Karpas-422 (cell line): Measurements from ENCODE around the gene CSNK2A3. TPM values are rescaled to one million over a fixed set of nuclear protein-coding genes. Genes with fewer than 3 reads are reported as not detected.

ENCODE experiments used
- DNase-seq: peaks from one replicate; pipeline ENCODE4 v3.0.0-alpha.2; 2015
- H2AFZ ChIP-seq: fragments of 200-600 bp; sonication (generic); 2 replicates; pipeline ENCODE4 v1.6.1; 2014; ENCODE audit warnings: antibody characterized with exemption, low read length, mixed read lengths
- H3K27ac ChIP-seq: fragments of 200-600 bp; sonication (generic); 2 replicates; pipeline ENCODE4 v1.5.1; 2014; ENCODE audit warnings: mild to moderate bottlenecking, low read length, moderate library complexity
- H3K27me3 ChIP-seq: fragments of 200-600 bp; sonication (generic); 2 replicates; pipeline ENCODE4 v1.6.1; 2014; ENCODE audit warnings: low read length, mixed read lengths
- H3K36me3 ChIP-seq: fragments of 200-600 bp; sonication (generic); 2 replicates; pipeline ENCODE4 v1.6.1; 2014; ENCODE audit warnings: low read length, mixed read lengths; ENCODE audit not compliant: insufficient read depth
- H3K4me1 ChIP-seq: fragments of 200-600 bp; sonication (generic); 2 replicates; pipeline ENCODE4 v1.6.1; 2014; ENCODE audit warnings: mild to moderate bottlenecking, low read length, mixed read lengths
- H3K4me2 ChIP-seq: fragments of 200-600 bp; sonication (generic); 2 replicates; pipeline ENCODE4 v1.6.1; 2014; ENCODE audit warnings: low read length, low read depth, mild to moderate bottlenecking; ENCODE audit not compliant: poor library complexity, severe bottlenecking
- H3K4me3 ChIP-seq: fragments of 200-600 bp; sonication (generic); 2 replicates; pipeline ENCODE4 v1.5.1; 2014; ENCODE audit warnings: mild to moderate bottlenecking, antibody characterized with exemption, low read length, mixed read lengths
- H3K79me2 ChIP-seq: fragments of 200-600 bp; sonication (generic); 2 replicates; pipeline ENCODE4 v1.6.1; 2014; ENCODE audit warnings: mild to moderate bottlenecking, low read length, mixed read lengths
- H3K9ac ChIP-seq: fragments of 200-600 bp; sonication (generic); 2 replicates; pipeline ENCODE4 v1.6.0; 2014; ENCODE audit warnings: low read length
- H3K9me2 ChIP-seq: fragments of 200-600 bp; sonication (generic), shearing (Covaris generic); replicated peaks from 2 replicates; pipeline ENCODE4 v1.6.0; 2014; ENCODE audit warnings: mild to moderate bottlenecking, low read length, moderate library complexity; ENCODE audit not compliant: insufficient read depth
- H3K9me3 ChIP-seq: fragments of 300-700, 200-600 bp; sonication (generic); 2 replicates; pipeline ENCODE4 v1.6.1; 2014; ENCODE audit warnings: low read length, mixed read lengths
- H4K20me1 ChIP-seq: fragments of 200-600 bp; sonication (generic); 2 replicates; pipeline ENCODE4 v1.6.1; 2014; ENCODE audit warnings: mild to moderate bottlenecking, antibody characterized with exemption, low read length, low read depth; ENCODE audit not compliant: insufficient read depth
- total RNA-seq: library from RNA; depleted of rRNA; stranded (reverse); fragments of >200 nt; shearing (Covaris generic); gene quantifications from 2 replicates; pipeline ENCODE4 v1.2.3, GENCODE V29; 2014; ENCODE audit warnings: low replicate concordance

The CSNK2A3 gene
- total RNA-seq, 1 experiment from 2014 or later: 0.56 TPM

DNA sequence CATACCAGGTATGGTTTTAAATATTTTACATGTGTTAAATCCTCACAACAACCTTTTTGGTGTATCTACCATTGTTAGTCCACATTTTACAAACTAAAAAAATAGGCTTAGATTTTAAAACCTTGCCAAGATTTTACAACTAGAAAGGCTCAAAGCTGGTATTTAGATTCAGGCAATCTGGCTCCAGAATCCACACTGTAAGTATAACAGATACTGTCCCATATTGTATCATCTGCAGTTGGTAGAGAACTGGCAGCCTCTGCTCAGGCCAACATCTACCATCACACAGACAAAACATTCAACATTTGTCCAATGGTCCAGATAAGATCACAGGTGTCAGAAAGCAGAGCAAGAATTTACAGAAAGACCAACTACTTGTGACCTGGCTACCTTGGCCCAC, 30.9 kb downstream of the CSNK2A3 start:
- no peaks in the 10 kb centered on the region for H3K36me3 ChIP-seq
- no peak overlapping the region for H3K27ac ChIP-seq
- no peaks in the 10 kb centered on the region for H3K27me3 ChIP-seq
- no peaks in the 10 kb centered on the region for H3K9me2 ChIP-seq
- no peaks in the 10 kb centered on the region for H4K20me1 ChIP-seq
- no peak overlapping the region for H3K4me3 ChIP-seq
- no peaks in the 10 kb centered on the region for H3K9me3 ChIP-seq
- H3K79me2 ChIP-seq: no peaks in the 10 kb centered on the region
- H3K9ac ChIP-seq: no peak overlapping the region
- no peak overlapping the region for H2AFZ ChIP-seq
- no peak overlapping the region for H3K4me2 ChIP-seq
- no peaks in the 10 kb centered on the region for H3K4me1 ChIP-seq
- no peak for DNase-seq

DNA sequence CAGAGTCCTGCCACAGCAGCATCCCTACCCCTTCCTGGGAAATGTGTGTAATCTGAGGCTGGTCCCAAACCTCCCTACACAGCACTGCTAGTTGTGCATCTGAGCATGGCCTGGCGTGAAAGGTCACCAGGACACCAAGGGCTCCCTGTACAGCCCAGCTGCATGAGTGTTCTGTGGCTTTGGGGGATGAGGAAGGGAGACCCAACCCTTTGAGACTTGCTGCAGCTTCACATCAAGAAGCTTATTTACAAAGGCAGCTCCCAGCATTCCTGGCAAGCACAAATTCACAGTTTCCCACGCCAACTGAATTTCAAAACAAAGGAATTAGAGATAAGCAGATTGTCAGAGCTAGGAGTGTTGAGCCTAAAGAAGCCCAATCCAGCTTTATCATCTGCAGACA, 32.2 kb downstream of the CSNK2A3 start:
- Histone ChIP-seq H3K4me2 (no peak overlapping the region), H3K27ac (no peak overlapping the region), H3K4me3 (no peak overlapping the region), H3K36me3 (no peaks in the 10 kb centered on the region), H3K9me3 (no peaks in the 10 kb centered on the region), H3K9ac (no peak overlapping the region), H4K20me1 (no peaks in the 10 kb centered on the region), H3K9me2 (no peaks in the 10 kb centered on the region), H3K79me2 (no peaks in the 10 kb centered on the region), H3K27me3 (no peaks in the 10 kb centered on the region), H2AFZ (no peak overlapping the region), H3K4me1 (no peaks in the 10 kb centered on the region)
- DNase-seq: no peak

DNA sequence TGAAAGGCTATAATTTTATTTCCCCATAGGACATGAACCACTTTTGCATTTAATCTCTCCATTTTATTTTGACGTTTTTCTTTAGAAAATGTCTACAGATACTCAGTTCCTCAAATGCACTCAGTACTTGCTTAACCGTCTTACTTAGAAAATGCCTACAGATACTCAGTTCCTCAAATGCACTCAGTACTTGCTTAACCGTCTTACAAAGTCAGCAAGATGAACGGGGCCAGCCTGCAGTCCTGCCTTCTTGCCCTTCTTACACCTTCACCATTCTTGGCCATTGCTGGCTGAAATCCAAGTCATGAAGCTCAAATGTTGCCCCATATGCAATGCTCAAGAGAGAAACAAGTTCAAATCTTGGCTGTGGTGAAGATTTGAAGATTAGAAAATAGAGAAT, 34.1 kb downstream of the CSNK2A3 start:
- DNase-seq: peak; percentile 64
- Histone ChIP-seq H3K9ac (no peak overlapping the region), H3K27ac (no peak overlapping the region), H3K4me3 (no peak overlapping the region), H3K4me1 (no peaks in the 10 kb centered on the region), H2AFZ (no peak overlapping the region), H3K27me3 (no peaks in the 10 kb centered on the region), H4K20me1 (no peaks in the 10 kb centered on the region), H3K79me2 (no peaks in the 10 kb centered on the region), H3K4me2 (no peak overlapping the region), H3K36me3 (no peaks in the 10 kb centered on the region), H3K9me2 (no peaks in the 10 kb centered on the region), H3K9me3 (no peaks in the 10 kb centered on the region)

DNA sequence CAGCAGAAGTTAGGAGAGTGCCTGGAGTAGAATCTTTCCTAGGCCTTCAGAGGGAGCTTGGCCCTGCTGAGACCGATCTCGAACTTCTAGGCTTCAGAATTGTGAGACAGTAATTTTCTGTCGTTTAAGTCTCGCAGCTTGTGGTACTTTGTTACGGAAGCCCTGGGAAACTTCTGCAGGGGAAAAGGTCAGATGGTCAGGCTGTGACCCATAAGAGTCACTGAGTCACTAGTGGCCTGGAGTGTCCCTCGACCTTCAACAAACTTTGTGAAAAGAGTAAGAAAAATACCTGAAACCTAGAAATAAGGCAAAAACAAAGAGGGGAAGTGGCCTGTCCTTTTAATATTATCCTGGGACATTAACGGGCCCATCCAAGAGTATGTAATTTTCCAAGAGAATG, 34.6 kb downstream of the CSNK2A3 start:
- no peak overlapping the region for H3K9ac ChIP-seq
- no peaks in the 10 kb centered on the region for H3K27me3 ChIP-seq
- no peak overlapping the region for H2AFZ ChIP-seq
- H3K4me1 ChIP-seq: no peaks in the 10 kb centered on the region
- H3K4me3 ChIP-seq: no peak overlapping the region
- no peak for DNase-seq
- no peaks in the 10 kb centered on the region for H3K9me3 ChIP-seq
- no peaks in the 10 kb centered on the region for H3K79me2 ChIP-seq
- no peaks in the 10 kb centered on the region for H3K9me2 ChIP-seq
- H4K20me1 ChIP-seq: no peaks in the 10 kb centered on the region
- H3K36me3 ChIP-seq: no peaks in the 10 kb centered on the region
- no peak overlapping the region for H3K4me2 ChIP-seq
- H3K27ac ChIP-seq: no peak overlapping the region

DNA sequence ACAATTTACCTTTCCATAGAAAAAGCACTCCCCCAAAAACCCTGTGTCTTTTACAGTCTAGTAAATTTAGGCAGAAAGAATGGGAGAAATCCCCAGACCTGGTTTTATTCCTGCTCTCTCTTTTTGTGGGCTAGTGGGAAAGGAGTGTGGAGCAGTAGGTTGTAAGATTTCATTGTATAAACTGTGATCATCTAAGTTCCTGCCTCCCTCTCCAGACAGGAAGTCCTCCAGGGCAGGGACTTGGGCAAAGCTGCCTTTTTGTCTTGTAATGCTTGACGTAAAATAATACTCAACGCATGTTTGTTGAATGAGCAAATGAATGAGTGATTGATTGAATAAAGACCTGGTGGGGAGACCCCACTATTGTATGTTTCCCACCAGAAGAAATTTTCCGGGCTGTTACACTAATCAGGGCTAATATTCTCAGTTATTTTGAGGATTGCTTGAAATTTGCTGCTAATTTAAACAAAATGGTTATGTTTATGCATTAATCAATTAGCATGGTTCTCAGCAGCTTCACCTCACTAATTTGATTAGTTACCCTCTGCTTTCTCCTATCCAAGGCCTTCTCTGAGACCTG, 36.3 kb downstream of the CSNK2A3 start:
- Histone ChIP-seq H3K4me3 (no peak overlapping the region), H3K4me1 (no peaks in the 10 kb centered on the region), H3K79me2 (no peaks in the 10 kb centered on the region), H2AFZ (no peak overlapping the region), H3K27me3 (no peaks in the 10 kb centered on the region), H3K27ac (no peak overlapping the region), H3K9me2 (no peaks in the 10 kb centered on the region), H3K36me3 (no peaks in the 10 kb centered on the region), H3K9me3 (no peaks in the 10 kb centered on the region), H3K9ac (no peak overlapping the region), H3K4me2 (no peak overlapping the region), H4K20me1 (no peaks in the 10 kb centered on the region)
- no peak for DNase-seq

DNA sequence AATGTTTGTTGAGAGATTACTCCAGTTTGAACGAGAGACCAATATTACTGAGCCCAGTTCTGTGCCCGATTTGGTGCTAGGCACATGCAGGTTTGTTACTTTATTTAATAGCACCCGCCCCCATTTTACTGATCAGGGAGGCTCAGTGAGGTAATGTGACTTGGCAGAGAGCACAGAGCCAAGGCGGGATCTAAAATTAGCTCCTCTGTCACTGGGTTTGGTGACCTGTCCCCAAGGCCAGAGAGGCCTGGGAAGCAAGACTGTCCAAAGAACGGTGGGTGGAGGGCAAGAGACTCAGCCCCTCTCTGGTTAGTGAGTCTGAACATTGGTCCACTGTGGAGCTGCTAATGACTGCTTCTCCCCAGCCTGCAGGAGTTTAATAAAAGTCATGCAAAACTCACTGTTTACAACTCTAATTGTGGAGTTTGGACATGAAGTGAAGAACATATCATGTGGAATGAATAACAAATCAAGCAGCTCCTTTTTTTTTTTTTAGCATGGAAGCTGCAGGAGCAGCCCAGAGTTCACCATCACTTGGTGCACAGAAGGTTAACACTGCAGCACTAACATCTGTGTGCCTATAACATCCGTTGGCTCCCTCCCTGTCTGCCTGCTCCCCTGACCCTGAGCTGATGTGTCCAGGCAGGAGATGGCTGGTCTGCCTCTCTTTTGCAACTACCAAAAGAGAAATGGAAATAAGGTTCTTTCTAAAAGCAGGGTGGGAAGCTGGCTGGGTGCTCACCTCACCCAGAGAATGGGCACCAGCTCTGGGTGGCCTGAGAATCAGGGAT, 39.0 kb downstream of the CSNK2A3 start:
- Histone ChIP-seq H3K9ac (no peak overlapping the region), H3K4me1 (peaks cover 6% of the 10 kb centered on the region), H3K36me3 (no peaks in the 10 kb centered on the region), H3K9me2 (no peaks in the 10 kb centered on the region), H3K27ac (no peak overlapping the region), H3K27me3 (no peaks in the 10 kb centered on the region), H2AFZ (no peak overlapping the region), H3K9me3 (no peaks in the 10 kb centered on the region), H4K20me1 (no peaks in the 10 kb centered on the region), H3K4me3 (no peak overlapping the region), H3K79me2 (no peaks in the 10 kb centered on the region), H3K4me2 (no peak overlapping the region)
- DNase-seq: no peak

DNA sequence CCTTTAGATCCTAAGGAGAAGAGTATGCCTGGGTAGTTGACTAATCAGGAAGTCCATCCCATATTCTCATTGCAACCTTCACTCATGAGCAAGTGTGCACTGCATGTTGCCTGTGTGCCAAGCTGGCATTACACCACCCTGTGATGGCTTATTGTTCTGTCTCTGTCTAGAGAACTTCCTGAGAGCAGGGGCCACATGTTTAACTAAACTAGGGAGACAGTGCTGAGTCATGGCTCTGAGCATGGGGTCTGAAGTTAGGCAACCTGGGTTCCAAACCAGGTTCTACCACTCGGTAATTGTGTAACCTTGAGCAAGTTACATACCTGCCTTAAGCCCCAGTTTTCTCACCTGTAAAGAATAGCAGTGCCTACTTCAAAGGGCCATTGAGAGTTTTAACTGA, 39.6 kb downstream of the CSNK2A3 start:
- no peaks in the 10 kb centered on the region for H3K9me3 ChIP-seq
- H3K79me2 ChIP-seq: no peaks in the 10 kb centered on the region
- H3K4me1 ChIP-seq: peaks cover 6% of the 10 kb centered on the region
- H3K27me3 ChIP-seq: no peaks in the 10 kb centered on the region
- H3K36me3 ChIP-seq: no peaks in the 10 kb centered on the region
- no peak overlapping the region for H2AFZ ChIP-seq
- H3K4me2 ChIP-seq: no peak overlapping the region
- H3K27ac ChIP-seq: no peak overlapping the region
- no peak overlapping the region for H3K4me3 ChIP-seq
- no peak overlapping the region for H3K9ac ChIP-seq
- H3K9me2 ChIP-seq: no peaks in the 10 kb centered on the region
- H4K20me1 ChIP-seq: no peaks in the 10 kb centered on the region
- DNase-seq: no peak

DNA sequence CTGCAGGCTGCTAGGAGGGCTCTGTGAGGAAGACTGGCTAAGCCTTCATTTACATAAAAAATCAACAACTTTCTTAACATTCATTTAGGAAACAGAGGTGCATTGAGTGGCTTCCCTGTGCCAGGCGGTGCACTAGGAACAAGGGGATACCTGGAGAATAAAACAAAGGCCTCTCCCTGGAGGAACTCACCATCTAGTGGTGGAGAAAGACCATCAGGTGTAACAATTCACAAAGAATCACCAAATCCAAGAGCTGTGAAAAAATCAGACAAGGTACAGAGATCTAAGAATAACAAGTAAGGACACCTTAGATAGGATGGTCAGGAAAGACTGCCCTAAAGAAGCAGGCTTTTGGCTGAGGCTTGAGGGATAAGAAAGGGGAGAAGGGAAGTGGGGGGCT, 40.3 kb downstream of the CSNK2A3 start:
- Histone ChIP-seq H3K4me1 (peaks cover 6% of the 10 kb centered on the region), H3K27me3 (no peaks in the 10 kb centered on the region), H2AFZ (no peak overlapping the region), H3K9me2 (no peaks in the 10 kb centered on the region), H3K79me2 (no peaks in the 10 kb centered on the region), H3K36me3 (no peaks in the 10 kb centered on the region), H3K4me3 (no peak overlapping the region), H3K9me3 (no peaks in the 10 kb centered on the region), H3K4me2 (no peak overlapping the region), H3K27ac (no peak overlapping the region), H3K9ac (no peak overlapping the region), H4K20me1 (no peaks in the 10 kb centered on the region)
- DNase-seq: no peak
